ENCODE results near the gene FGF14.
"Not testable (repeated sequence)": the region's sequence is repeated elsewhere in the genome, so short reads cannot be mapped to it uniquely, and the experiment has no call there.

Gene FGF14

GRCh38 chr13:102145750-102146149 is 256.1 kb downstream of the FGF14 start:
- TF ChIP-seq CTCF (IDR thresholded peaks at IDR 0.05; ENCODE audit: extremely low read depth, missing control alignments), result no peak
- no peak for DNase-seq (ENCODE audit: low spot score)

GRCh38 chr13:102142473-102142826 is 259.4 kb downstream of the FGF14 start:
- no peak for TF ChIP-seq CTCF (IDR thresholded peaks at IDR 0.05; ENCODE audit: extremely low read depth, missing control alignments)
- no peak for DNase-seq (ENCODE audit: low spot score)

GRCh38 chr13:102141625-102142472 is 260.0 kb downstream of the FGF14 start:
- peak; percentile 7 for DNase-seq (ENCODE audit: low spot score)
- TF ChIP-seq CTCF (IDR thresholded peaks at IDR 0.05; ENCODE audit: extremely low read depth, missing control alignments), result peak; percentile 62

GRCh38 chr13:102139626-102140025 is 262.2 kb downstream of the FGF14 start:
- no peak for TF ChIP-seq CTCF (IDR thresholded peaks at IDR 0.05; ENCODE audit: extremely low read depth, missing control alignments)
- DNase-seq (ENCODE audit: low spot score), result no peak

- no peak for TF ChIP-seq CTCF (IDR thresholded peaks at IDR 0.05; ENCODE audit: extremely low read depth, missing control alignments)
- no peak for DNase-seq (ENCODE audit: low spot score)
Measured at GRCh38 chr13:102138635-102139190, 263.1 kb downstream of the FGF14 start.

GRCh38 chr13:102137904-102138303 is 263.9 kb downstream of the FGF14 start:
- not testable (repeated sequence) for DNase-seq (ENCODE audit: low spot score)

GRCh38 chr13:102136735-102137296 is 265.0 kb downstream of the FGF14 start:
- no peak for TF ChIP-seq CTCF (IDR thresholded peaks at IDR 0.05; ENCODE audit: extremely low read depth, missing control alignments)
- DNase-seq (ENCODE audit: low spot score), result no peak

Measured in GM20000 (cell line).